Activated CD4-positive, alpha-beta T cell treated with anti-CD3 and anti-CD28 coated beads for 36 hours (primary cell): ENCODE measurements around the gene LINC01488. TPM values are rescaled to one million over a fixed set of nuclear protein-coding genes. Genes with fewer than 3 reads are reported as not detected.

ENCODE experiments used
- ATAC-seq: fragments of 200-7000 bp; cut with Tn5 transposase; one replicate; pipeline ENCODE4 v1.10.0; 2021; ENCODE audit warnings: mild to moderate bottlenecking, moderate library complexity
- CTCF ChIA-PET: fragments of 350-600 bp; sonication (Branson Sonifier 250); formaldehyde crosslinking; loops from one replicate; lab custom pipeline; 2021; ENCODE audit warnings: antibody characterized with exemption; lab: Charles Lee
- POLR2A ChIA-PET: fragments of 350-600 bp; sonication (Branson Sonifier 250); formaldehyde crosslinking; loops from one replicate; lab custom pipeline; 2021; ENCODE audit warnings: antibody characterized with exemption, inconsistent platforms; lab: Charles Lee
- DNase-seq: peaks from one replicate; pipeline ENCODE4 v3.0.0-alpha.2; 2020
- H3K27ac Mint-ChIP-seq: one replicate; pipeline ENCODE4 v1.8.0; 2021; ENCODE audit warnings: mixed read lengths
- H3K27me3 Mint-ChIP-seq: one replicate; pipeline ENCODE4 v1.8.0; 2021; ENCODE audit warnings: mixed read lengths
- H3K36me3 Mint-ChIP-seq: one replicate; pipeline ENCODE4 v1.8.0; 2021; ENCODE audit warnings: low read depth, mixed read lengths
- H3K4me1 Mint-ChIP-seq: one replicate; pipeline ENCODE4 v1.8.0; 2021; ENCODE audit warnings: mixed read lengths
- H3K4me3 Mint-ChIP-seq: one replicate; pipeline ENCODE4 v1.8.0; 2021; ENCODE audit warnings: mild to moderate bottlenecking, moderate library complexity, mixed read lengths
- H3K9me3 Mint-ChIP-seq: one replicate; pipeline ENCODE4 v1.8.0; 2021; ENCODE audit warnings: low read depth, mixed read lengths
- intact Hi-C, 2 experiments: fragments of 100-400 bp; cut with DNase I in 1 of 2; cut with micrococcal nuclease in 1 of 2; formaldehyde crosslinking; loops; one replicate each; pipeline versions ENCODE4 v1.14.2 to v1.15.1; 2022 to 2024; cut with DNase I, micrococcal nuclease
- total RNA-seq, 2 experiments: library from RNA; stranded (reverse); gene quantifications; one replicate each; pipeline ENCODE4 v1.2.3, GENCODE V29; 2021

Gene LINC01488
- total RNA-seq, 2 experiments from 2014 or later = not detected

DNA sequence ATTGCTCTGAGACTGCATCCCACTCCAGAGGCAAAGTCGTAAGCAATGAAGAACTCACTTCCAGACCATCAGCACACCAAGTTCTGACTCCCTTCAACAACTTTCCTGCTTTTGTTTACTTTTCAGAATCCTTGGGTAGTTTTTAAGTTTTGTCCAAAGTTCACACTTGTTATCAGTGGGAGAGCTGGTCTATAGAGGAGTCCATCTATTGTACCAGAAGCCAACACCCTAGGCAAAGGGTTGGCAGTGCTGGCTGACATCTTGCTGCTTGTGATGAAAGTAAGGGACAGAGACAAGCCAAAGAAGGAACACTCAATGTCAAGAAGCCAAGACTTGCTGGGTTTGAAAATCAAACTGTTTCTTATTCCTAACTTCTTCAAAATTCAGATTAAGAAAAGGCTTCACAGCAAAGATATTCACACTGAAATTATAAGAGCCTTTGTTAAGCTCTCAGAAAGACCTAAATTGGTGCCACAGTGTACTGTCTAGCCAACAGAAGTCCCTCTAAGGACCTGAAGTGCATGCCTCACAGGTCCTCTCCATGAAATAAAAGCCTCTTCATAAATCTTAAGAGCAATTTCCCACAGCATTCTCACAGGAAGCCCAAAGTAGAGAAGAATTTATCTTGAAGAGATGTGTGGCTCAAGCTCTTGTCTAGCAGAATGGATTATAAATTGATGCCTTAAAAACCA lies 21.5 kb upstream of the LINC01488 start:
- peaks cover 13% of the 10 kb centered on the region for H3K9me3 Mint-ChIP-seq
- H3K4me3 Mint-ChIP-seq = no peak overlapping the region
- intact Hi-C loops = loop anchor here in 1 of 2 experiments (5.0 kb wide), 1 partner anchor 243 kb away; no protein-coding TSS in a partner anchor
- peaks cover 3% of the 10 kb centered on the region for H3K36me3 Mint-ChIP-seq
- DNase-seq = no peak
- peaks cover 8% of the 10 kb centered on the region for H3K27me3 Mint-ChIP-seq
- ATAC-seq = no peak
- H3K4me1 Mint-ChIP-seq = no peaks in the 10 kb centered on the region
- H3K27ac Mint-ChIP-seq = no peak overlapping the region
- ChIA-PET CTCF (no interaction called here), POLR2A (no interaction called here)

DNA sequence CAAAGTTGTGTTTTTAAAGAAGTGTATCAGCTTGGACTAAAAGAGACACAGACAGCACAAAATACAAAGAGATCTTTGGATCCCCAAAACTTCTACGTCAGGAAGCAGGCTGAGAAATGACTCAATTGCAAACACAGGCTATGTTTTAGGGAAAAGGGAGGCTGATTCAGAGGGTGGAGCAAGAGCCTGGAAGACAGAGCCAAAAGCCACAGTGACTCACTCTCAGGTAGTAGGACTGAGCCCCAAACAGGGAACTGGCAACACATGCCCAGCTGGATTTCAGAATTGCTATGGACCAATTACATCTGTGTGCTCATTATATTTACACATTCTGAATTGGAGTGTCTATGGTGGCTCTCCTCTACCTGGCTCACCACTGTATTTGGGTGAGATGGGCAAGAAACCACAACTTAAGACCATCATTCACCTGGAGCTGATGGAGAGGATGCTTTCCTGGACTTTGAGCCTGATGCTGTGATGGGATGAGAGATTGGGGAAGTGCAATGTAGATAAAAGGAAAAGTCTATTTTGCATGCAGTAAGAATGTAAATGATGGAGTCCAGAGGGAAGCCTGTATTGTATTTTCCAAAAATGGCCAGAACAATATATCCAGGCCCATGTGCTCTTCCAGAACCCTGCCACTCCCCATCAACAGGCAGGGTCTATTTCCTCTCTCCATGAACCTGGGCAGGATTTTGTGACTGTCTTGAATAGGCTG lies 20.8 kb upstream of the LINC01488 start:
- peaks cover 3% of the 10 kb centered on the region for H3K36me3 Mint-ChIP-seq
- H3K27me3 Mint-ChIP-seq = peaks cover 8% of the 10 kb centered on the region
- ChIA-PET CTCF (no interaction called here), POLR2A (no interaction called here)
- intact Hi-C loops = no loop called here
- ATAC-seq (no peak), DNase-seq (no peak)
- H3K4me1 Mint-ChIP-seq = no peaks in the 10 kb centered on the region
- H3K4me3 Mint-ChIP-seq = no peak overlapping the region
- no peak overlapping the region for H3K27ac Mint-ChIP-seq
- H3K9me3 Mint-ChIP-seq = peaks cover 13% of the 10 kb centered on the region

GRCh38 chr11:69461272-69461962 lies 20.0 kb upstream of the LINC01488 start:
- ChIA-PET CTCF (no interaction called here), POLR2A (no interaction called here)
- no peak for ATAC-seq
- intact Hi-C loops = no loop called here
- Mint-ChIP-seq H3K27ac (no peak overlapping the region), H3K36me3 (peaks cover 3% of the 10 kb centered on the region), H3K4me3 (no peak overlapping the region), H3K27me3 (peaks cover 8% of the 10 kb centered on the region), H3K9me3 (peaks cover 10% of the 10 kb centered on the region), H3K4me1 (no peaks in the 10 kb centered on the region)
- no peak for DNase-seq

DNA sequence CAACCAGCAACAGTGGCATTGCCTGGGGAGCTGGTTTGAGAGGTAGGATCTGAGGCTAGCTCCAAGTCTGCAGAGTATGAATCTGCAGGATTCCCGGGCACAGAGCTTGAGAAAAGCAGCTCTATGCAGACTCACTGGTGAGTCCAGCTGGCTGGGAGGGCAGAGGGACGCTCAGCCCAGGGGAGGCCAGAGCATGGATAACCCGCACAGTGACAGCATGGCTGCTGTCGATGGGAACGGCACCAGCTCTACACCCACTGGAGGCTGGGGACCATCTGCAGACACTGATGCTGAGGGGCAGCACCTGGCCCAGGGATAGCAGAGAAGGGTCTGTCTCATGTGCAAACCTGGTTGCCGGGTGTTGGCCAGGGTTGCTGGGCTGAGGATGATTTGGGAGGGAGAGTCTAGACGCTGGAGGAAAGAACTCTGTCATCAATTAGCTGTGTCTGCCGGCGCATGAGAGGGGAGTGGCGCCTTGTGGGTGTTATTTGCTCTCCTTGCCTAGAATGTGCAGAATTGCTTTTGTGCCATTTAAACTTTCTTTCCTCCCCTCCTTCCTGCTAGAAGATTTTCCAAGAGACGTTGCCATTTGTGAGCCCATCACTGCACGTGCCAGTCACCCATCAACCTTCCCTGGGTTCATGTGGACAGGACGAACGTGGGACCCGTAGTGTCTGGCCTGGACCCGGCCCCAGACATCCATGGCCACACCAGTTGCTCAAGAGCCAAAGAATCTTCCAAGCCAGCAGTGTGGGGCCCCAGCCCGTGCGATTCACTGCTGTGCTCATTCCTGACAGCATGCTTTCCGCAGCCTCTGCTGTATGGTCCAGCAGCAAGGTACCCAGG lies 19.1 kb upstream of the LINC01488 start:
- ATAC-seq (no peak), DNase-seq (no peak)
- intact Hi-C loops = no loop called here
- ChIA-PET CTCF (interaction anchor here (0.6 kb wide), 1 partner anchor 126 kb away, joined by 3 read pairs; no protein-coding TSS in a partner anchor), POLR2A (no interaction called here)
- Mint-ChIP-seq H3K27me3 (peaks cover 8% of the 10 kb centered on the region), H3K27ac (no peak overlapping the region), H3K36me3 (peaks cover 3% of the 10 kb centered on the region), H3K4me1 (no peaks in the 10 kb centered on the region), H3K9me3 (peaks cover 7% of the 10 kb centered on the region), H3K4me3 (no peak overlapping the region)

DNA sequence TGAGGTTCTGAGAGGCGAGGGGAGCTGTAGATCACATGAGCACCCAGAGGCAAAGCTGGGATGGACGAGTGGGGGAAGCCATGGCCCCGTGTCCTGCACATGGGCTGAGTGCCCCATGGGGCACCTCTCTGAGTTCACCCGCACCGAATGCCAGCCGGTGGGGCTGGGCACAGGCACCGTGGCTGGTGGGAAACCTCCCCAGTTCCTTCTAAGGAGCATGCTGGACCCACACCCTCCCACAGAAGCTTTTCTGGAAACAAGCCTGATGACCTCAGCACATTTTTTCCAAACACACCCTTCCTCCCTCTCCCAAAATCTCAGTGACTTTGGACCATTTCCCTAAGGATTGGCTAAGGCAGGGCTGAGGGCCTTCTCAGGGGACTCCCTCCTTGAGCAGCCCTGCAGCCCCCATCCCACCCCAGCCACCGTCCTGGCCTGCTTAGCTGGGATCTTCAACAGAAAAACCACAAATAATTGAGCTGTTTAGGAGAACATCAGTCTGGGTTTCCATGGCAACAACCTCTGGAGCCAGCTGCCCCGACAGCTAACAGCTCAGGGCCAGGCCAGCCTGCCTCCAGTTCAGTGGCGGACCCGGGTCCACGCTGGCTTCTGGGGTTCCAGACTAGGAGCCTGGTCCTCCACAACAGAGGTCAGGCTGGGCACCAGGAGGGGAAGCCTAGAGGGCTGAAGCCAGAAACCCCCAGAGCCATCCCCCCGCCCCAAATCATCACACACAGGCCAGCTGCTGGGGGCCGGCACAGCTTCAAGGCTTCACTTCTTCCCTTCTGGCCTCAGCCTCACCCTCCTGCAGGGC lies 18.1 kb upstream of the LINC01488 start:
- Mint-ChIP-seq H3K4me1 (no peaks in the 10 kb centered on the region), H3K36me3 (peaks cover 3% of the 10 kb centered on the region), H3K4me3 (no peak overlapping the region), H3K9me3 (peaks cover 3% of the 10 kb centered on the region), H3K27ac (no peak overlapping the region), H3K27me3 (peaks cover 8% of the 10 kb centered on the region)
- ATAC-seq = no peak
- ChIA-PET CTCF (no interaction called here), POLR2A (interaction anchor here (0.6 kb wide), 1 partner anchor 221 kb away, joined by 3 read pairs; no protein-coding TSS in a partner anchor)
- no peak for DNase-seq
- intact Hi-C loops = no loop called here

GRCh38 chr11:69463995-69464960 lies 17.2 kb upstream of the LINC01488 start:
- H3K27me3 Mint-ChIP-seq = peaks cover 8% of the 10 kb centered on the region
- no peak overlapping the region for H3K4me3 Mint-ChIP-seq
- H3K27ac Mint-ChIP-seq = no peak overlapping the region
- H3K4me1 Mint-ChIP-seq = no peaks in the 10 kb centered on the region
- ATAC-seq (no peak), DNase-seq (no peak)
- POLR2A ChIA-PET = interaction anchor here (0.6 kb wide), 1 partner anchor 222 kb away, joined by 3 read pairs; no protein-coding TSS in a partner anchor
- intact Hi-C loops = no loop called here
- CTCF ChIA-PET = no interaction called here
- peaks cover 3% of the 10 kb centered on the region for H3K36me3 Mint-ChIP-seq
- H3K9me3 Mint-ChIP-seq = peaks cover 3% of the 10 kb centered on the region

DNA sequence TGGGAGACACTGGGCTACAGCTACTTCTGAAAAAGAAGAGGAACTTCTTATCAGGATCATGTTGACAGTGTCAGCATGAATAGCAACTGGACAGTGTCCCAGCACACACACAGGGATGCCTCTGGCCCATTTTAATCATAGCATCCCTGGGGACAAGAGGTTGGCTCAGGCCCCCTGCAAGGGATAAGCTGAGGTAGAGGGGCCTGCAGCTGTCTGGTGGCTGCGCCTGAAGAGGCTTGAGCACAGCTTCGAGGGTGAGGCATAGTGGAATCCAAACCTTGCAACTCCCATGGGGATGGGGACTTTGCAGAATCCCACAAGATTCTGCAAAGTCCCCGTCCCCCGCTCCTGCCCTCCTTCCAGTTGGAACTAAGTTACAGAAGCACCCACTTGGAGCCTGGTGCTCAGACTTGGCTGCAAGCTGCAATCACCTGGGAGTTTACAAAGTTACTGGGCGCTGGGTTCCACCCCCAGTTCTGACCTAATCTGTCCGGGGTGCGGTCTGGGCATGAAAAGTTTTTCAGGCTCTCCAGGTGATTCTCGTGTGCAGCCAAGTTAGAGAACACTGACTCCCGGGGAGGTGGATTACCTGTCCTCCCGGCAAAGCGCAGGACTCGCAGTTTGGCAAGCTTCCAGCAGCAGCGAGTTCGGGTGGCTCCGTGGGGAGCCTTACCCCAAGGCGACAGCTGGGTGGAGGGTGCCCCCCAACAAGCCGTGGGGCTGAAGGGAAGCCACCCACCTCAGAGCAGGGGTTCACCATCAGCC lies 16.0 kb upstream of the LINC01488 start:
- CTCF ChIA-PET = interaction anchor here (0.6 to 1.1 kb wide), 3 partner anchors 8 to 528 kb away, joined by 3 to 4 read pairs (median 4); no protein-coding TSS in a partner anchor
- POLR2A ChIA-PET = interaction anchor here (0.5 kb wide), 1 partner anchor 227 kb away, joined by 3 read pairs; no protein-coding TSS in a partner anchor
- intact Hi-C loops = no loop called here

DNA sequence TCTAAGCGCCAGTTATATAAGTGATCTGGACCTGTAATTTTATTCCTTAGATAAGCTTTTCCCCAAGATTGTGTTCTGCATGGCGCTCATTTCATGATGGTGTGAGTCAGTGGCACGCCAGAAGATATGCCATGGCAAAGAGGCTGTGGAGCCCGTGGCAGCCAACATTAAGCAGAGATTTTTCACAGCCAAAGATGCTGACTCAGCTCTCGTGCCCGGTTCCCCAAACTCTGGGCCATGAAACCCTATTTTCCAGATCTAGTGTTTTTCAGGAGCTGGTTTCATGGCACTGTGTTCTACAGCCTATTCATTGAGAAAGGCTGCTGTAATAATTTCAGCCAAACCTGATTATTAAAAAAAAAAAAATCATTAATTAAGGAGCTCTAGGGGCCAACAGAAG lies 15.4 kb upstream of the LINC01488 start:
- ChIA-PET POLR2A (interaction anchor here (0.5 kb wide), 1 partner anchor 227 kb away, joined by 3 read pairs; no protein-coding TSS in a partner anchor), CTCF (interaction anchor here (0.7 to 1.1 kb wide), 2 partner anchors 8 to 529 kb away, joined by 4 read pairs; no protein-coding TSS in a partner anchor)
- Mint-ChIP-seq H3K36me3 (peaks cover 3% of the 10 kb centered on the region), H3K4me3 (no peak overlapping the region), H3K4me1 (no peaks in the 10 kb centered on the region), H3K27me3 (peaks cover 7% of the 10 kb centered on the region), H3K9me3 (peaks cover 3% of the 10 kb centered on the region), H3K27ac (no peak overlapping the region)
- DNase-seq = no peak
- no peak for ATAC-seq
- intact Hi-C loops = no loop called here

More for the DNA sequence above, 16.0 kb upstream of the LINC01488 start:
- Mint-ChIP-seq H3K27ac (no peak overlapping the region), H3K4me1 (no peaks in the 10 kb centered on the region), H3K9me3 (peaks cover 3% of the 10 kb centered on the region), H3K27me3 (peaks cover 7% of the 10 kb centered on the region), H3K4me3 (no peak overlapping the region), H3K36me3 (peaks cover 3% of the 10 kb centered on the region)
- DNase-seq = no peak
- ATAC-seq = no peak

DNA sequence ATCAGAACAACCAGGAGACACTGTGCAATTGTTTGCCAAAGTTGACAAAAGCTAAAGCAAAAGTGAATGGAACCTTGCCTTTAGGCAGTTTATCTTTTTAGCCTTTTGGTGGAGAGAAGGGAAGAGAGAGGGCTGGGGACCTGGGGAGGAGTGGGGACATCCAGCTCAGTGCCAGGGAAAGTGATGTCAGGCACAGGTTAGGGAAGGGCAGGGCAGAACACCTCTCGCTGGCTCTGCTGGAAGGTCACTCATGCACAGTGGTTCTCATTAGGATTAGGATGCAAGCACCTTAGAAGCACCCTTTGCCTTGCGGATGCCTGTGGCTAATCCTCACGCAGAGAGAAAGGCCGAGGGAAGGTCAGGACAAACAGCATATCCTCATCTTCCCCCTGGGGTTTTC lies 14.3 kb upstream of the LINC01488 start:
- ATAC-seq (no peak), DNase-seq (no peak)
- intact Hi-C loops = no loop called here
- Mint-ChIP-seq H3K4me1 (no peaks in the 10 kb centered on the region), H3K27ac (no peak overlapping the region), H3K4me3 (no peak overlapping the region), H3K27me3 (peaks cover 6% of the 10 kb centered on the region), H3K36me3 (no peaks in the 10 kb centered on the region), H3K9me3 (no peaks in the 10 kb centered on the region)
- POLR2A ChIA-PET = no interaction called here
- CTCF ChIA-PET = no interaction called here
